Colonic mucosa (tissue), 4 donors: Measurements from ENCODE around the gene IARS1. TPM values are rescaled to one million over a fixed set of nuclear protein-coding genes. Genes with fewer than 3 reads are reported as not detected.

Experiments
- DNase-seq: peaks from one replicate; pipeline ENCODE4 v3.0.0-alpha.2; 2020
- H3K27ac ChIP-seq: fragments of 200-600 bp; one replicate; pipeline ENCODE4 v1.8.0; 2021
- H3K27me3 ChIP-seq: fragments of 200-600 bp; one replicate; pipeline ENCODE4 v1.8.0; 2021
- H3K36me3 ChIP-seq: fragments of 200-600 bp; one replicate; pipeline ENCODE4 v1.8.0; 2021
- H3K4me1 ChIP-seq: fragments of 200-600 bp; one replicate; pipeline ENCODE4 v1.8.0; 2021; ENCODE audit warnings: mild to moderate bottlenecking
- H3K4me3 ChIP-seq: fragments of 200-600 bp; one replicate; pipeline ENCODE4 v1.8.0; 2021
- H3K9ac ChIP-seq, 2 donors: one replicate each; pipeline ENCODE4 v1.7.0; 2013; ENCODE audit warnings: control low read depth in 2 of 2, low read depth in 2 of 2, low read length in 2 of 2
- H3K9me3 ChIP-seq: fragments of 200-600 bp; one replicate; pipeline ENCODE4 v1.8.0; 2021
- intact Hi-C: fragments of 100-400 bp; cut with DNase I; formaldehyde crosslinking; loops from one replicate; pipeline ENCODE4 v1.14.1; 2022
- total RNA-seq, 2 donors: library from RNA; stranded (reverse); fragmentation: NEBNext Ultra II Directional in 1 of 2; extraction: Animal tissue kit (Norgen Biotek cat#: 25700) in 1 of 2; gene quantifications; one replicate each; pipeline ENCODE4 v1.2.1, GENCODE V29; 2021
- TF ChIP-seq, protein P1 (sequence below): fragments of 200-600 bp; IDR thresholded peaks from one replicate; pipeline ENCODE4 v1.8.0; 2022; ENCODE audit warnings: antibody characterized with exemption, mild to moderate bottlenecking
- donor health status: healthy.
- donor health status: DM: no; HTN: no; CAD: no.
- donor health status: DM: no; HTN: no; CAD: no.

IARS1 gene
- total RNA-seq, 2 donors from 2014 or later, result 52.4 to 109 TPM

DNA sequence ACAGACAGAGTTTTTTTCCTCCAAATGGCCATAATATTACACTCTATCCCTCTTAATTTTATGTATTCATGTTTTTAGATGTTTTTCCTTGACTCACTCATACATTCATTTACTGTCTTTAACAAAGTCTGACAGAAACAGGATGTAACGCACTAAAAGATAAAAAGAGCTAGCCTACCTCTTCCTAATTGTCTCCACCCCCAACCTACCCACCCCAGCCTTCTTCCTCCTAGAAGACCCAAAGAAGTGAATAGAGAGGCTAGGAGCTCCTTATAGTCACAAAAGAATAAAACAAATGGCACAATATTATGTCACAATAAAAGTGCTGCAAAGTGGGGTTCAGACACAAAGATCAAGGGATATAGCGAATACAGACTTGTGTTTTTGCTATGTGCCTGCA is 30.9 kb upstream of the IARS1 start:
- TF ChIP-seq, protein P1, sequence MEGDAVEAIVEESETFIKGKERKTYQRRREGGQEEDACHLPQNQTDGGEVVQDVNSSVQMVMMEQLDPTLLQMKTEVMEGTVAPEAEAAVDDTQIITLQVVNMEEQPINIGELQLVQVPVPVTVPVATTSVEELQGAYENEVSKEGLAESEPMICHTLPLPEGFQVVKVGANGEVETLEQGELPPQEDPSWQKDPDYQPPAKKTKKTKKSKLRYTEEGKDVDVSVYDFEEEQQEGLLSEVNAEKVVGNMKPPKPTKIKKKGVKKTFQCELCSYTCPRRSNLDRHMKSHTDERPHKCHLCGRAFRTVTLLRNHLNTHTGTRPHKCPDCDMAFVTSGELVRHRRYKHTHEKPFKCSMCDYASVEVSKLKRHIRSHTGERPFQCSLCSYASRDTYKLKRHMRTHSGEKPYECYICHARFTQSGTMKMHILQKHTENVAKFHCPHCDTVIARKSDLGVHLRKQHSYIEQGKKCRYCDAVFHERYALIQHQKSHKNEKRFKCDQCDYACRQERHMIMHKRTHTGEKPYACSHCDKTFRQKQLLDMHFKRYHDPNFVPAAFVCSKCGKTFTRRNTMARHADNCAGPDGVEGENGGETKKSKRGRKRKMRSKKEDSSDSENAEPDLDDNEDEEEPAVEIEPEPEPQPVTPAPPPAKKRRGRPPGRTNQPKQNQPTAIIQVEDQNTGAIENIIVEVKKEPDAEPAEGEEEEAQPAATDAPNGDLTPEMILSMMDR, result no peak
- intact Hi-C loops, result no loop called here
- DNase-seq, result no peak
- H3K27me3 ChIP-seq, result no peaks in the 10 kb centered on the region
- H3K9ac ChIP-seq, result peak overlapping the region; percentile 91 to 94
- H3K4me1 ChIP-seq, result peaks cover 8% of the 10 kb centered on the region
- no peaks in the 10 kb centered on the region for H3K9me3 ChIP-seq
- H3K36me3 ChIP-seq, result no peaks in the 10 kb centered on the region
- H3K27ac ChIP-seq, result peak overlapping the region; percentile 88
- H3K4me3 ChIP-seq, result peak overlapping the region; percentile 52

- intact Hi-C loops, result no loop called here
- Histone ChIP-seq H3K4me3 (no peak overlapping the region), H3K4me1 (no peaks in the 10 kb centered on the region), H3K27me3 (no peaks in the 10 kb centered on the region), H3K9me3 (no peaks in the 10 kb centered on the region), H3K9ac (no peak overlapping the region), H3K36me3 (peaks cover 18% of the 10 kb centered on the region), H3K27ac (no peak overlapping the region)
- TF ChIP-seq, protein P1, result no peak
- no peak for DNase-seq
Measured at GRCh38 chr9:92315456-92315855, 22.0 kb upstream of the IARS1 start.

DNA sequence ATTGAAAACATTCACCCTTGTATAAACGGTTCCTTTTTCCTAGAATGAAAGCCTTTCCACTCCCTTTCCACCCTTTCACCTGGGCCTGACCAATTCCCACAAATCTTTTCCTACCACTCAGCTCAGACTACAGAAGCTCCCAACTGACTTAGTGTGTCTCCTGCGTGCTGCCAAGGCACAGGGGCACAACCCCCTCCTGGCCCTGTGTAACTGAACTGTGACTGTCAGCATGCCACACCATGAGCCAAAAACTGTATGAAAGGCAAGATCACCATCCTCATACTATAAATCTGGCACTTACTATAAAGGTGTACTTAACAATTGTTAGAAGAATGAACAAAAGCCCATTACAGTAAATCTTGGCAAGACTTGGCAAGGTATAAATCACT is 20.1 kb upstream of the IARS1 start:
- intact Hi-C loops, result no loop called here
- H3K27ac ChIP-seq, result no peak overlapping the region
- no peak for DNase-seq
- no peaks in the 10 kb centered on the region for H3K27me3 ChIP-seq
- TF ChIP-seq, protein P1, result no peak
- H3K36me3 ChIP-seq, result peaks cover 26% of the 10 kb centered on the region
- H3K4me1 ChIP-seq, result no peaks in the 10 kb centered on the region
- H3K9me3 ChIP-seq, result no peaks in the 10 kb centered on the region
- H3K9ac ChIP-seq, result no peak overlapping the region
- H3K4me3 ChIP-seq, result no peak overlapping the region

GRCh38 chr9:92312887-92313623 is 19.6 kb upstream of the IARS1 start:
- H3K4me1 ChIP-seq, result no peaks in the 10 kb centered on the region
- no peak overlapping the region for H3K4me3 ChIP-seq
- no peak for DNase-seq
- peaks cover 22% of the 10 kb centered on the region for H3K36me3 ChIP-seq
- no peaks in the 10 kb centered on the region for H3K27me3 ChIP-seq
- no peak overlapping the region for H3K27ac ChIP-seq
- no peak overlapping the region for H3K9ac ChIP-seq
- TF ChIP-seq, protein P1, result no peak
- intact Hi-C loops, result no loop called here
- no peaks in the 10 kb centered on the region for H3K9me3 ChIP-seq

DNA sequence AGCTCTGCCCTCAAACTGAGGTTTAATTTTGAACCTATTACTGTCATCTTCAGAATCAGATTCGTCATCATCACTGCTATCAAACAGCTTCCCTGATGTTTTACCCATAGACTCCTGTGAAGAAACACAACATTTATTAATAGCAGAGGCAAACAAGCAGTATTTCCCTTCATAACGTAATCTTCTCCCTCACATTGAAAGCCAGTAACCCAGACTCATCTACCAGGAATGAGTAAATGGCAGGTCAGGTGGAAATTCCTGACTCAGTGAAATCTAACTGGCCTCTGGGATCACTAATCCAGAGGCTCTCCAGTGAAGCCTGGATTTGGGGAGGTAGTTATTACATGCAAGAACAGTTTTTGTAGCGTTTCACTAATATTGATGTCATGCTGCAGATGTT is 17.1 kb upstream of the IARS1 start:
- peaks cover 9% of the 10 kb centered on the region for H3K36me3 ChIP-seq
- intact Hi-C loops, result no loop called here
- H3K9me3 ChIP-seq, result no peaks in the 10 kb centered on the region
- H3K9ac ChIP-seq, result no peak overlapping the region
- TF ChIP-seq, protein P1, result no peak
- no peak overlapping the region for H3K4me3 ChIP-seq
- no peaks in the 10 kb centered on the region for H3K27me3 ChIP-seq
- H3K4me1 ChIP-seq, result no peaks in the 10 kb centered on the region
- H3K27ac ChIP-seq, result no peak overlapping the region
- DNase-seq, result no peak
